ENCODE results near the gene CD1C.

The CD1C gene

GRCh38 chr1:158329300-158329699 lies 39.6 kb downstream of the CD1C start:
- no peak for DNase-seq

GRCh38 chr1:158329733-158330132 lies 40.0 kb downstream of the CD1C start:
- DNase-seq = peak; percentile 17

DNA sequence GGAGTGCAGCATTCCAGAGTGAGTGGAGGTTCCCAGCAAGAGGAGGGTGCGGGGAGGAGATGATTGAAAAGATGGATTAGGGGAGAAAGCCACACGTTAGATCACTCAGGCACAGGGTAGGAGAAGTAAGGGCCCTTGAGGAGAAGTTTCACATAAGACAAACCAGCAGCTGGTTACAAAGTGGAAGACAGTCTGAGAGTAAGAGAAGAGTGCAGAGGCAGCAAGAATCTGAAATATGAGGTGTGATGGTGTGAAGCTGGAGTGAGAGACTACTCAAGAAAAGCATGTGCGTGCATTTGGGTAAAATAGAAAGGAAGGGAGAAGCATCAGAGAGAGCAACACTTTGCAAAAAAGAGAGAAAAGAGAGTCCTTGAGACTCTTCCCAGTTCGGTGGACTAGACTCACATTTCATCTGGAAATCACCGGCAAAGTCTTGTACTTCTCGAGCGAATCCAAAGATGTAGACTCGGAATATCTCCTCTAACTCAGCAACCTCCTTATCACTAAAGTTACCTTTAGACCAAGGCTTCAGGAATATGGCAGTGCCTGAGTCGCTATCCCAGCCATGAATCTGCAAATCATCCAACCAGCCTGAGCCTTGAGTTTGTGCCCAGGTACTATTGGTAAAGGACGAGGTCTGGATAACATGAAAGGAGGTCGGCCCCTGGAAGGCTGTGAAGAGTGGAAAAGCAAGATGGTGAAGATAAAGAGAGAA lies 40.8 kb downstream of the CD1C start:
- no peak for DNase-seq

DNA sequence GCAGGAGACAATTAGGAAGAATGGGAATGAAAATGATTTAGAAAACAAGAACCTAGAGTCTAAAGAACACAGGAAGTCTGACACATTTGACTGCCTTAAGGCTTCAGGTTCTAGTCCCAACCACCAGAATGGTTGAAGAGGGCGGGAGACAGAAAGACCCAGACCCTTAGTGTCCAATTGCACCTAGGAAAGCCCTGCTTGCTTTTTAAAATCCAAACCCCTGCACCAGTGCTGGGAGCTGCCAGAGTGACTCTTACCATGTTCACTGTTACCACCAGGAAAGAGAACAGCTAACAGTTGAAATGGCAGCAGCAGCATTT lies 41.3 kb downstream of the CD1C start:
- no peak for DNase-seq

GRCh38 chr1:158331481-158332150 lies 41.9 kb downstream of the CD1C start, which contains the start of gene CD1B:
TSS of gene CD1B (minus strand) at chr1:158331531. CDS start at chr1:158331423, 108 bp downstream.
- DNase-seq = no peak

GRCh38 chr1:158333405-158334155 lies 43.9 kb downstream of the CD1C start:
- DNase-seq = no peak

GRCh38 chr1:158334526-158335212 lies 44.9 kb downstream of the CD1C start:
- no peak for DNase-seq

GRCh38 chr1:158335213-158335532 lies 45.5 kb downstream of the CD1C start:
- no peak for DNase-seq

- DNase-seq = peak; percentile 4
Measured at GRCh38 chr1:158336413-158336812, 46.7 kb downstream of the CD1C start.

Data from activated CD4-positive, alpha-beta T cell treated with anti-CD3 and anti-CD28 coated beads for 48 hours (primary cell).